ENCODE measurements around the gene CSN3. TPM values are rescaled to one million over a fixed set of nuclear protein-coding genes. Genes with fewer than 3 reads are reported as not detected.
"Not testable (repeated sequence)": the region's sequence is repeated elsewhere in the genome, so short reads cannot be mapped to it uniquely, and the experiment has no call there.

CSN3 gene, protein sequence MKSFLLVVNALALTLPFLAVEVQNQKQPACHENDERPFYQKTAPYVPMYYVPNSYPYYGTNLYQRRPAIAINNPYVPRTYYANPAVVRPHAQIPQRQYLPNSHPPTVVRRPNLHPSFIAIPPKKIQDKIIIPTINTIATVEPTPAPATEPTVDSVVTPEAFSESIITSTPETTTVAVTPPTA
- not detected for total RNA-seq
- long read RNA-seq: 0 reads

DNA sequence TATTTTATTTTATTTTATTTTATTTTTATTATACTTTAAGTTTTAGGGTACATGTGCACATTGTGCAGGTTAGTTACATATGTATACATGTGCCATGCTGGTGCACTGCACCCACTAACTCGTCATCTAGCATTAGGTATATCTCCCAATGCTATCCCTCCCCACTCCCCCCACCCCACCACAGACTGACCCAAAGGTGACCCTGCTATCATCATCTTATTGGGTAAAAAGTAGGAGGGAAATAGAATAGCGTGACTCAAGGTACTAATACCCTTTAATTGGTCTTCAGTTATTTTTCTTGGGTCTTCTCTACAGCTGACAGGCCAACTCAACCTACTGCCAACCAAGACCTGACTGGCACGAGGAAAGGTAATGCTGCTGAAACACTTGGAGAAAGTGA lies at the start of gene CSN3:
Gene CSN3, plus strand, starts transcription at position 301 of the 400 bp plus-strand sequence. CDS start 2,223 bp downstream, outside the sequence.
- intact Hi-C loops (cut with DNase I); DNase-seq (ENCODE audit: low spot score): not testable (repeated sequence)

DNA sequence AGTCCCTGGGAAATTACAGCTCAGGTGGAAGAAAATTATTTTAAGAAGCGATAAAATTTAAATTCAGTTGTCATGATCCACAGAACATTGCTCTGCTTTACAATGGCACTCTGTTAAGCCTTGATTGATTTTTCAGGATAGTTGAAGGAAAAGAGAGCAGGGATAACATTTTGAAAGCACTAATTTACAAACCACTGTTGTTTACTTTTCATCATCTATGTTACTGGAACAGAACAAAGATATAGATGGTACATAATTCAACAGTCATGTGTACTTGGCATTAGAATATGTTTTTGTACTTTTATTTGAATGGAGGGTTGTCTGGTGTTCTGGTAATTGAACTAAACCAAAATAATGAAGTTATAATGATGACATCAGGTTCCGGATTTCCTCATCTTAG lies 49.5 kb upstream of the CSN3 start:
- DNase-seq (ENCODE audit: low spot score): no peak
- intact Hi-C loops (cut with DNase I): no loop called here

DNA sequence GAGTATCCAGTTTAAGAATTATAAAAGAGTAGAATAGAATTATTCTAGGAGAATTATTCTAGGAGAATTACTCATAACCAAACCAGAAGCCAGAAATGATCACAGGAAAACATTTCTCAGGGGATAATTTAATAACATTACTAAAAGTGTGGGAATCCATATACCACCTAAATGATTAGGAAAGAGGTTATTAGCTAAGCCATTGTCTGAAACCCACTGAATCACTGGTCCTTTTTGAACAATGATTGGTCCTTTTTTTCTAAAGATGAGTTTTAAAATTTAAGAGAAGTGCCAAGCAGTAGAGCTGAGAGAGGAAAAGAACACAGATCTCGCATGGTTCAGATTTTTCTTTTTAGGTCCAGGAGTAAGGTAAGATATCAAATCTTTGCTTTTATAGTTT lies 47.0 kb upstream of the CSN3 start, which contains the start of gene ODAM:
Gene ODAM, plus strand, starts transcription at position 301 of the 400 bp plus-strand sequence. CDS start 819 bp downstream, outside the sequence.
- intact Hi-C loops (cut with DNase I): no loop called here
- no peak for DNase-seq (ENCODE audit: low spot score)

DNA sequence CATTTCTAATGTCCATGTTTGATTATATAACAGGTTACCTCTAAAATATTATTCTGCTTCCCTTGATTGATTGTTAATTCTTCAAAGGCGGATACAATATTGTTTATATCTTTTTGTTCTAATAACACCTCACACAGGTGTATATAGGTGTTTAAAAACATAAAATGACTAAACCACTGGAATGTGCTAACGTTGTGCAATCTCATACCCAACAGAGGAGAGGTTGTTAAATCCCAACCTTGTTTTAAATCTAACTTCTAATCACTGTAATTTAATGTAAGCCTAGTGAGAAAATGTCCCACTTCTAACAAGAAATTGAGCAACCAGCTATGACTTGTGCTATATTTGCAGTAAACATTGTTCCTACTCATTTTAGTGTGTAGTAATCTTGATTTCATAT lies 45.5 kb upstream of the CSN3 start:
- intact Hi-C loops (cut with DNase I): no loop called here
- no peak for DNase-seq (ENCODE audit: low spot score)

DNA sequence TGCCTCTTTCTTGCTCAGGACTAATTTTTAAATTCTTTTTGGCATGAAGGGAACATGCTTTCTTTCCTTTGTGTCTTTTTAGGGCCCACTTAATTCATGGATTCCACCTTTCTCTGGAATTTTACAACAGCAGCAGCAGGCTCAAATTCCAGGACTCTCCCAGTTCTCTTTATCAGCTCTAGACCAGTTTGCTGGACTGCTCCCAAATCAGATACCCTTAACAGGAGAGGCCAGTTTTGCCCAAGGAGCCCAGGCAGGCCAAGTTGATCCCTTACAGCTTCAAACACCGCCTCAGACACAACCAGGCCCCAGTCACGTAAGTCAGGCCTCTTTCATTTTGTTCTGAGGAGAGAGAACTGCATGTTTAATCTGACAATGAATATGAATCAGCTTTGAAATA lies 44.6 kb upstream of the CSN3 start:
- DNase-seq (ENCODE audit: low spot score): no peak
- intact Hi-C loops (cut with DNase I): no loop called here

DNA sequence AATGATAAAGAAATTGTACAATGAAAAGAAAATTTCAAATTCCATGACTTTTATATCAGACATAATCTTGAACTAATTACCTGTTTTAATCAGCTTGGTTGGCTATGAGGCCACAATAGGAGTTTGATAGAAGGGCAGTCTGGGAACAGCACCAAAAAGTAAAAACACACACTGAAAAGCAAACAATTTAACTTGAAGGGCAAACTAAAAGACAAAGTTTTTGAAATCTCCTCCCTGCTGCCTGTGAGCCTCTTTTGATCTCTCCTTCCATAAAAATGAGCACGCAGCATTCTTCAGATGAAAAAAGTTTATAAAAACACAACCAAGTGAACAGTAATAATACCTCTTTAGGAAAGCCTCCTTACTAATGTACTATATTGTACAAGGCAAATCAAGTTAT lies 38.8 kb upstream of the CSN3 start:
- no peak for DNase-seq (ENCODE audit: low spot score)
- intact Hi-C loops (cut with DNase I): no loop called here

DNA sequence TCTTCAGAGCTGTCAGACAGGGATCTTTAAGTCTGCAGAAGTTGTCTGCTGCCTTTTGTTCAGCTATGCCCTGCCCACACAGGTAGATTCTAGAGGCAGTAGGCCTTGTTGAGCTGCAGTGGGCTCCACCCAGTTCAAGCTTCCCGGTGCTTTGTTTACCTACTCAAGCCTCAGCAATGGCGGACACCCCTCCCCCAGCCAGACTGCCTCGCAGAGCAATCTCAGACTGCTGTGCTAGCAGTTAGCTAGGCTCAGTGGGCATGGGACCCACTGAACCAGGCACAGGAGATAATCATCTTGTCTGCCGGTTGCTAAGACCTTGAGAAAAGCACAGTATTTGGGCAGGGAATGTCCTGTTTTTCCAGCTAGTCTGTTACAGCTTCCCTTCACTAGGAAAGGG lies 29.6 kb upstream of the CSN3 start:
- intact Hi-C loops (cut with DNase I); DNase-seq (ENCODE audit: low spot score): not testable (repeated sequence)

DNA sequence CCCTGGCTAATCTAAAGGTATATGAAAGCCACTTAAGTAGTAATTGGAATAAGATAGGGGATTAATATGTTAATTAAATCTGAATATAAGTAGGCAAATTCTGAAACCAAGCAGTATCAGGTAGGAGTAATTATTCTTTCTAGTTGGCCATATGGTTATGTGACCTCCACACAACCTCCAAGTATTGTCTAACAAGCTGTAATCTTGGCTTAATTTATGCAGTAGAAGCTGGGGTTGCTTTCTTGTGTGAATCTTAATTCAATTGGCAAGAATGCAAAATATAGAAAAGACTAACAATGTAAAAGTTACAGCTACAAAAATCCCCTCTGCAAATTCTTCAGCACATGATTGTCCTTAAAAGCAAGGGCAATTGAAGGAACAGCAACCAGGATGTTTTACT lies 26.3 kb upstream of the CSN3 start:
- DNase-seq (ENCODE audit: low spot score); intact Hi-C loops (cut with DNase I): not testable (repeated sequence)

DNA sequence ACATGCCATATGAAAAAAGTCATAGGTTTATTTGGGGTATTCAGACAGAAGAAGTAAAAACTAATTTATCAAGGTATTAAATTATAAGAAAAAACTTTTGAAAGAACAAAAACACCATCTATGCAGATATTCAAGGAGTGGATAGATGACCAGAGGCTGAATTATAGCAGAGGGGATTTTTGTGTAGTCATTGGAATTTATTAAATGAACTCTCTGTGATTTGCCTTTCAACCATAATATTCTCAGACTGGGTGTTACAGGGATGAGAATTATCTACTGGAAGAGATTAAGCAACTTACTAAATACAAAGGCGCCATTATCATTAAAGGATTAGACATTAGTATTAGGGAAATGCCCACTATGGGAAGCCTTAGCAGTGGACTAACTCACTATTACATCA lies 25.8 kb upstream of the CSN3 start:
- intact Hi-C loops (cut with DNase I); DNase-seq (ENCODE audit: low spot score): not testable (repeated sequence)

DNA sequence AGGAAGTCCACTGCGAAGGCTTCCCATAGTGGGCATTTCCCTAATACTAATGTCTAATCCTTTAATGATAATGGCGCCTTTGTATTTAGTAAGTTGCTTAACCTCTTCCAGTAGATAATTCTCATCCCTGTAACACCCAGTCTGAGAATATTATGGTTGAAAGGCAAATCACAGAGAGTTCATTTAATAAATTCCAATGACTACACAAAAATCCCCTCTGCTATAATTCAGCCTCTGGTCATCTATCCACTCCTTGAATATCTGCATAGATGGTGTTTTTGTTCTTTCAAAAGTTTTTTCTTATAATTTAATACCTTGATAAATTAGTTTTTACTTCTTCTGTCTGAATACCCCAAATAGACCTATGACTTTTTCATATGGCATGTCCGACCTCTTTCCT lies 21.0 kb upstream of the CSN3 start:
- intact Hi-C loops (cut with DNase I); DNase-seq (ENCODE audit: low spot score): not testable (repeated sequence)

DNA sequence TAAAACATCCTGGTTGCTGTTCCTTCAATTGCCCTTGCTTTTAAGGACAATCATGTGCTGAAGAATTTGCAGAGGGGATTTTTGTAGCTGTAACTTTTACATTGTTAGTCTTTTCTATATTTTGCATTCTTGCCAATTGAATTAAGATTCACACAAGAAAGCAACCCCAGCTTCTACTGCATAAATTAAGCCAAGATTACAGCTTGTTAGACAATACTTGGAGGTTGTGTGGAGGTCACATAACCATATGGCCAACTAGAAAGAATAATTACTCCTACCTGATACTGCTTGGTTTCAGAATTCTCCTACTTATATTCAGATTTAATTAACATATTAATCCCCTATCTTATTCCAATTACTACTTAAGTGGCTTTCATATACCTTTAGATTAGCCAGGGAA lies 20.6 kb upstream of the CSN3 start:
- DNase-seq (ENCODE audit: low spot score); intact Hi-C loops (cut with DNase I): not testable (repeated sequence)

DNA sequence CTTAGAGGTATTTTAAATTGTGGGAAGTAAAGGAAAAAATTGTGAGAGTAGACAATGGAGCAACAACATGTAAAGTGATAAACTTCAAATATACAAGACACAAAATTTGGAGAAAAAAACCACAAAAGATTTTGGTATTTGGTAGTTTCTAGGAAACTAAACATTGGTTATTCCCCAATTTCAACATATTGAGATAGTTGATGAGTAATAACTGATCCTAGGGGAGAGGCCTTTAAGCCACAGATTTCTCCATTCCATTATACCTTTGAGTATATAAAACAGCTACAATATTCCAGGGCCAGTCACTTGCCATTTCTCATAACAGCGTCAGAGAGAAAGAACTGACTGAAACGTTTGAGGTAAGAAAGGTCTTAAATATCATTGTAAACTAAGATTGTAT lies 16.6 kb upstream of the CSN3 start, which contains the start of gene FDCSP:
Gene FDCSP, plus strand, starts transcription at position 301 of the 400 bp plus-strand sequence. CDS start 5,071 bp downstream, outside the sequence.
- intact Hi-C loops (cut with DNase I): no loop called here
- DNase-seq (ENCODE audit: low spot score): no peak

DNA sequence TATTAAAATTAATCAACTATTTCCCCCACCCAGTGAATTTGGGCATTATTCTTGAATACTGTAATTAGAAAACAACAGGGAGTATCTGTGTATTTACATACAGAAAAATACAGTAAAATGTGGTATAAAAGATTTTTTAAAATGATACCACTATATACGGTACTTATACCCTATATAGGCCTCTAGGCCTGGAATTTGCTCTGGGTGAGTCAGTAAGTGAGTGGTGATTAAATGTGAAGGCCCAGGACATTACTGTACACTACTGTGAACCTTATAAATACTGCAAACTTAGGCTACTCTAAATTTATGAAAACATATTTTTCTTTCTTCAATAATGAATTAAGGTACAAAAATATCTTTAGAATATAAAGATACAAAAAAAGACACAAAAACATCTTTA lies 6.3 kb upstream of the CSN3 start:
- intact Hi-C loops (cut with DNase I): no loop called here
- no peak for DNase-seq (ENCODE audit: low spot score)

DNA sequence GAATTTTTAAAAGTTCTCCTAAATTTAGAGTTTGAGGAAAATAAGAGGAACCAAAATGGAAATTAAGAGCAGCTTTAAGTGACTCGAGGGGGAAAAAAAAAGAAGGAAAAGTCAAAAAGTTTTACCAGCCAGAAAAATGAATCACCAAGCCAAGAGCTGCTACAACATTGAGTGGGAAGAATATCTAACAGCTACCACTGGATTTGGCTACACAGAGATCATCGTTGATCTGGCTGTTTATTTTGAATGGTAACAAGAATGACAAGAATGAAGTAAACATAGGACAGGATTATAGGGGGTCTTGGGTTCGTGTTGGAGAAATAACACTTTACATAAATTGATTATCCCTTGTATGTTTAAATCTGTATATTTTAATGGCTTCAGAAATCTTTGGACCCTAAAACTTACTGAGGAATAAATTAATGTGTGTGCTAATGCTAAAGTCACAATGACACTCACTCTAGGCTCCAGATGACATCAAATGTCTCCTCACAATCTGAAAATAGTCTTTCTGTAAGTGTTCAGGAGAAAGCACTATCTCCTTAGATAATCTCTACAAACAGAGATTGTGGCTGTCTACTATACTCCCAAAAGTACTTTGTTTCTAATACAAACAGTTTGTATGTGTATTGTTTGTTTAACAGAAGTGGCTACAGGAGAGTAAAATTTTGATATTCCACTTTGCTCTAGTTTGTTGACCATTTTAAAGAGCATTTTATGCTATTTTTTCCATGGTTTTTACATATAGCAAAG lies 3.1 kb upstream of the CSN3 start:
- intact Hi-C loops (cut with DNase I): no loop called here
- no peak for DNase-seq (ENCODE audit: low spot score)

DNA sequence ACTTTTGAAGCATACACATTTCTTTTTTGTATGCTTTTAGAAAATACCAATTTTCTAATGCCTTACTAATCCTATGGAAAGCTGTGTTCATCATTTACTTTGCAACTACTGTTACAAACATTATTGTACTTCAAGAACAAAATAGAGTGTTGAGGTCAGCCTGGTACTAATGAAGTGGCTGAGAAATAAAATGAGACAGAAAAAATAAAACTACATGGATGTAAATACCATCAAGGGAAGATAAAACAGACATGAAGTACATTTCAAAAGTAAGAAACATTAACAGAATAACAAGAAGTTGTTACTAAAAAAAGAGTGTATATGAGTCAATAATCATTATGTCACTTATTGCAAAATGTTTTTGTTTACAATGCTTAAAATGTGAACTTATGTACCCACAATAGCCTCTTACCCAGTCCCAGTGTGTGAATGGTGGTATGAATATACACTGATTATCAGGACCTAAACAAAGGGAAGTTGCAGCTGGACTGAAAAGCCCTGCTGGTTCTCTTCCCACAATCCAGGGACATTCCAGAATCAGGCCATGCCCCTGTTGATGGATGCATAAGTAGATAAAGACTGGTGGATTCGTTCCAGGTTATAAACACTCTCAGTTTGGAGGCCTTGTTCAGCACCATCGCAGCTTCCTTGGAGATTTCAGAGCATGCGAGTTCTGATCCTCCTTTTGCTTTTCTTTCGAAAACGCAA lies 2.4 kb upstream of the CSN3 start:
- intact Hi-C loops (cut with DNase I): no loop called here
- DNase-seq (ENCODE audit: low spot score): no peak

DNA sequence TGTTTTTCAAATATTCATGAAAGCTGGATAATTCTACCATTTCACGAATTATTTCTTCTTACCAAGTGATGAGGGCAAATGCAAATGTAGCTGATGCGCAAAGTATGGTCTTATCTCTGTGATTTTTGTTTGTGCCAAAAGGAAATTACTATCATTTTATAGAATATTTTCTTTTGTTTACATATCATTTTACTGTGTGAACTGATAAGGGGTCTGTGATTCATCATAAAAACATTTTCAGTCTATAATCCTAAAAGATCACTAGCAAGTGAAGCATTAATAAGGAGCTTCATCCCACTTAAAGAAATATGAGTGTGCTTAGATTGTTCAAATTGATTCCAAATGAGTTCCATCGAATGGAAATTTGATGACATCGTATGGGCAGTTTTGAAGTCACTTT lies 694 bp downstream of the CSN3 start:
- DNase-seq (ENCODE audit: low spot score): no peak
- intact Hi-C loops (cut with DNase I): no loop called here

DNA sequence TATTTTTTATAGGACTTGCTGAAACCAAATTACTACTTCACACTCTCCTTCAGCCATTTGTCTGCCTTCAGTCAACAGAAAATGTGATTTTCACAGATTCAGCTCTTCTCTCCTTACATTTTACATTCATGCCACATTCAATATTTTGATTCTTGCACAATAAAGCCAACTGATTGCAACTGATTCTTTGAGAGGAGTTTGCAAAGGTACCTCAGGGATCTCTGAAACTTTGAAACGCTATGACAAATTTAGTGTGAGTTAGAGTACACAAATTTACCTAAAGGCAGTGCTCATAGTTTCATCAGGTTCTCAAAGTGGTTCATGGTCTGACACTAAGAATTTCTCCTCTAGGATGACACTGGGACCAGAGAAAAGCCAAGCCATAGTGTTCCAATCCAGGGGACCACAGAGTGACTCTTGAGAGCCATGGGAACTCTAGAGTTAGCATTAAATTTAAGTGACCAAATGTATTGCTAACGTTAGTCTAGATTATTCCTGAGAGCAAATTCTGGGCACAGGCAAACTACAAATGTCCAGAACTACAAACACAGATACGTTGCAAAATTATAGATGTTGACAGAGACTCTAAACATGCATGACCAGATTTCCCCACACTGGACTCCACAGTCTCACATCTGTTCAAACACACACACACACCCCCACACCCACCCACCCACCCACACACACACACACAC lies 9.0 kb downstream of the CSN3 start:
- intact Hi-C loops (cut with DNase I): no loop called here
- no peak for DNase-seq (ENCODE audit: low spot score)

DNA sequence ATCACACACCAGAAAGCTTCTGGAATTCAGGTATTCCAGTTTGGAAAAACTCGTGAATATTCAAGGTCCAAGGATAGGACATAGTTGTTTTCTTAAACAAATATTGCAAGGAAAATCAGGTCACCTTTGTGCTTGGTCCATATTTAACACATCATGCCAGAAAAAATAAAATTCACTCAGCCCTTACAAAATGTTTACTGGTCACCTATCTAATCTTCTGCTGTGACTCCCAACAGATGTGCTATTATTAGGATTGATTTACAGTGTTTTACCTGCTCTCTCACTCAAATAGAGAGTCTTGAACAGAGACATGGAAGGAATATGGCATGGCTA lies 9.5 kb downstream of the CSN3 start:
- intact Hi-C loops (cut with DNase I): no loop called here
- DNase-seq (ENCODE audit: low spot score): no peak

DNA sequence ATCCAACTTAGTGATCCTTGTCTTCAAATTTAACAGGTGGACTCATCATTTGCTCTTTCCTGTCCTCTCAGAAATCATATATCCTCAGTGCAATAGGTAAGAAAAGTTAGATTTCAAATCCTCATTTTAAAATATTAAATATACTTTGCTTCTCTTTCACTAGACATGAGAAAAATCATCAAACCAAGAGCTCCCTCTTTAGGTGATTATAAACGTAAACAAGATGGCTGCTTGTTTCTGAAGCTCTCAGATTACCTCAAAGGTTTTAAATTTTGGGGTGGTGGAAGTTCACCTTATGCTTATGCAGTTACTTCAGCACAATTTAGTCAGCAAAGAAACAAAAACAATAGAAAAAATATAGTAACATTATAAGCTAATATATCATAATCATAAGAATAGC lies 27.3 kb downstream of the CSN3 start:
- DNase-seq (ENCODE audit: low spot score): no peak
- intact Hi-C loops (cut with DNase I): no loop called here

DNA sequence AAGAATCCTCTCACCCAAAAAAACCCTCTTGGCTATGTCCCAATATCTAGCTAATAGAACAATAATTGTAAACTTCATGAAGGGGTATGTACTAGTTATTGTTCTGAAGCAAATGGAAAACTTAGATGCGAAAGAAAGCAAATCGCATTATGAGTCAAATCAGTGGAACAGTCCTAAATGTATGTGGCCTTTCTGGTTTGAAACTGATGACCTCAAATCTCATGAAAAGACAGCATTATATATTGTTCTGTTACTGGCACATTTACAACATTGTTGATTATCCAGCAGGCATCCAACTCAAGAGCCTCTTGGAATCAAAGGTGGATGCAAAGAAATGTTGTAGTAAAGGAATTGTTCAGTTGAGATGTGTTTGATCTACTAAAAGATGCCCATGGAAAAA lies 34.7 kb downstream of the CSN3 start:
- intact Hi-C loops (cut with DNase I): no loop called here
- DNase-seq (ENCODE audit: low spot score): no peak

Measured in cardiac septum (tissue), 1 donor.